HCT116 (cell line): ENCODE results near the gene ASAP3. TPM values are rescaled to one million over a fixed set of nuclear protein-coding genes. Genes with fewer than 3 reads are reported as not detected.

Experiments
- ATAC-seq: fragments of 200-7000 bp; cut with Tn5 transposase; 2 replicates; pipeline ENCODE4 v1.9.1; 2020; ENCODE audit warnings: mild to moderate bottlenecking, moderate library complexity
- BruUV-seq: library from RNA; stranded (reverse); fragments of 400-500 nt; replicated peaks from 2 replicates; lab custom pipeline; 2021; lab: Mats Ljungman, UMichigan
- CTCF ChIA-PET: fragments of 300-600 bp; sonication (Branson Sonifier 250); formaldehyde crosslinking; loops from one replicate; lab custom pipeline; 2021; ENCODE audit warnings: antibody characterized with exemption; lab: Charles Lee
- POLR2A ChIA-PET: fragments of 300-600, 350-600 bp; sonication (Branson Sonifier 250); formaldehyde crosslinking; loops from one replicate; lab custom pipeline; 2021; ENCODE audit warnings: antibody characterized with exemption; lab: Charles Lee
- RAD21 ChIA-PET, 2 experiments: fragments of 300-600 bp; sonication (Branson Sonifier 250); formaldehyde crosslinking; loops; one replicate each; lab custom pipeline; 2023; ENCODE audit warnings: low total read pairs in 2 of 2; ENCODE audit not compliant: uncharacterized antibody in 2 of 2, unreplicated experiment in 2 of 2, low non-redundant PET in 1 of 2; lab: Charles Lee
- DNase-seq: peaks from one replicate; pipeline ENCODE4 v3.0.0-alpha.2; 2010; ENCODE audit warnings: low read depth, low spot score
- H2AFZ ChIP-seq: fragments of 200-600 bp; shearing (Covaris generic), sonication (generic); 2 replicates; pipeline ENCODE4 v1.6.1; 2017; ENCODE audit warnings: low read depth, mixed run types, mixed read lengths, antibody characterized with exemption, low read length; ENCODE audit not compliant: poor library complexity, severe bottlenecking
- H3K27ac ChIP-seq: 2 replicates; pipeline ENCODE4 v1.5.1; 2012; ENCODE audit warnings: low read depth, low read length
- H3K27me3 ChIP-seq: fragments of 200-600 bp; sonication (generic); 2 replicates; pipeline ENCODE4 v1.6.1; 2016; ENCODE audit warnings: mixed run types, low read length, mixed read lengths; ENCODE audit not compliant: insufficient read depth
- H3K36me3 ChIP-seq, 2 experiments: fragments of 200-500 bp in 1 of 2; fragments of 200-600 bp in 1 of 2; sonication (Bioruptor generic) in 1 of 2; sonication (generic) in 1 of 2; 2 replicates each; pipeline versions ENCODE4 v1.5.1 to v1.6.1; 2014 to 2016; ENCODE audit warnings: low read length in 2 of 2, inconsistent platforms in 1 of 2, mixed read lengths in 1 of 2, mixed run types in 1 of 2; ENCODE audit not compliant: insufficient read depth in 2 of 2, control insufficient read depth in 1 of 2
- H3K4me1 ChIP-seq, 2 experiments: fragments of 200-600 bp in 1 of 2; sonication (generic) in 1 of 2; 2 replicates each; pipeline versions ENCODE4 v1.5.1 to v1.6.1; 2012 to 2017; ENCODE audit warnings: low read length in 2 of 2, inconsistent platforms in 1 of 2, mild to moderate bottlenecking in 1 of 2, mixed read lengths in 1 of 2, mixed run types in 1 of 2, moderate library complexity in 1 of 2; ENCODE audit not compliant: insufficient read depth in 2 of 2, control insufficient read depth in 1 of 2
- H3K4me2 ChIP-seq: fragments of 200-600 bp; sonication (generic); 2 replicates; pipeline ENCODE4 v1.6.1; 2017; ENCODE audit warnings: mixed run types, low read length, mixed read lengths
- H3K4me3 ChIP-seq, 2 experiments: fragments of 200-600 bp in 1 of 2; sonication (generic) in 1 of 2; replicated peaks in 1 of 2; 2 replicates each; pipeline ENCODE4 v1.5.1; 2011 to 2016; ENCODE audit warnings: low read length in 2 of 2, control low read depth in 1 of 2, low read depth in 1 of 2, mild to moderate bottlenecking in 1 of 2, mixed read lengths in 1 of 2, mixed run types in 1 of 2
- H3K79me2 ChIP-seq: fragments of 200-600 bp; sonication (generic); 2 replicates; pipeline ENCODE4 v1.6.1; 2017; ENCODE audit warnings: mild to moderate bottlenecking, mixed run types, low read length, moderate library complexity, mixed read lengths; ENCODE audit not compliant: insufficient read depth
- H3K9ac ChIP-seq: fragments of 200-600 bp; sonication (generic); 2 replicates; pipeline ENCODE4 v1.6.1; 2016; ENCODE audit warnings: low read length, mixed read lengths
- H3K9me2 ChIP-seq: fragments of 200-600 bp; sonication (generic), shearing (Covaris generic); 2 replicates; pipeline ENCODE4 v1.6.1; 2017; ENCODE audit warnings: mixed run types, mild to moderate bottlenecking, moderate library complexity; ENCODE audit not compliant: insufficient read depth
- H3K9me3 ChIP-seq, 2 experiments: fragments of 200-500 bp in 1 of 2; fragments of 200-600 bp in 1 of 2; sonication (Bioruptor generic) in 1 of 2; sonication (generic) in 1 of 2; 2 replicates each; pipeline ENCODE4 v1.6.1; 2014 to 2017; ENCODE audit warnings: low read length in 2 of 2, mixed read lengths in 2 of 2, inconsistent platforms in 1 of 2, low read depth in 1 of 2, mild to moderate bottlenecking in 1 of 2, mixed run types in 1 of 2, moderate library complexity in 1 of 2; ENCODE audit not compliant: control insufficient read depth in 1 of 2, insufficient read depth in 1 of 2
- H4K20me1 ChIP-seq: fragments of 200-600 bp; sonication (generic), shearing (Covaris generic); 2 replicates; pipeline ENCODE4 v1.6.1; 2017; ENCODE audit warnings: mixed run types, mild to moderate bottlenecking, moderate library complexity; ENCODE audit not compliant: insufficient read depth
- CBX3 ChIP-seq: IDR thresholded peaks from 2 replicates; pipeline ENCODE4 v1.6.1; 2012; ENCODE audit warnings: low read depth
- CEBPB ChIP-seq: IDR thresholded peaks from 2 replicates; pipeline ENCODE4 v1.6.1; 2012; ENCODE audit warnings: low read depth
- CTCF ChIP-seq, 3 experiments: fragments of 200-600 bp in 1 of 3; sonication (generic) in 1 of 3; IDR thresholded peaks in 2 of 3; conservative IDR thresholded peaks in 1 of 3; 2 replicates each; pipeline ENCODE4 v1.5.1; 2012 to 2017; ENCODE audit warnings: low read depth in 2 of 3, low read length in 2 of 3, antibody characterized with exemption in 1 of 3, borderline replicate concordance in 1 of 3, control low read depth in 1 of 3, mild to moderate bottlenecking in 1 of 3, mixed read lengths in 1 of 3, mixed run types in 1 of 3, moderate library complexity in 1 of 3; ENCODE audit not compliant: insufficient read depth in 1 of 3
- EGR1 ChIP-seq: IDR thresholded peaks from 2 replicates; pipeline ENCODE4 v1.6.1; 2012; ENCODE audit warnings: low read depth
- EZH2phosphoT487 ChIP-seq: fragments of 200-600 bp; IDR thresholded peaks from 2 replicates; pipeline ENCODE4 v1.6.1; 2018; ENCODE audit warnings: antibody characterized with exemption, borderline replicate concordance
- POLR2AphosphoS5 ChIP-seq: IDR thresholded peaks from 2 replicates; pipeline ENCODE4 v1.6.1; 2011; ENCODE audit warnings: mild to moderate bottlenecking, low read depth, low read length, moderate library complexity
- REST ChIP-seq: IDR thresholded peaks from 2 replicates; pipeline ENCODE4 v1.6.1; 2012; ENCODE audit warnings: low read depth
- SP1 ChIP-seq: IDR thresholded peaks from 2 replicates; pipeline ENCODE4 v1.6.1; 2012; ENCODE audit warnings: low read depth
- YY1 ChIP-seq: IDR thresholded peaks from 2 replicates; pipeline ENCODE4 v1.6.1; 2011; ENCODE audit warnings: low read length, low read depth, moderate library complexity, mild to moderate bottlenecking; ENCODE audit not compliant: insufficient replicate concordance; ENCODE audit errors: extremely low read depth
- ZBTB33 ChIP-seq: IDR thresholded peaks from 2 replicates; pipeline ENCODE4 v1.6.1; 2011; ENCODE audit warnings: mild to moderate bottlenecking, low read length, moderate library complexity; ENCODE audit not compliant: insufficient replicate concordance; ENCODE audit errors: extremely low read depth
- ZFX ChIP-seq: fragments of 450-650 bp; IDR thresholded peaks from 2 replicates; pipeline ENCODE4 v1.6.1; 2017
- intact Hi-C: fragments of 100-400 bp; cut with micrococcal nuclease; formaldehyde crosslinking; loops from 2 replicates; pipeline ENCODE4 v1.10.0; 2022
- total RNA-seq: library from RNA; stranded (reverse); gene quantifications from one replicate; pipeline ENCODE4 v1.2.1, GENCODE V29; 2021; ENCODE audit not compliant: unreplicated experiment

ASAP3 gene
- total RNA-seq, 1 experiment from 2014 or later: 19.7 TPM

GRCh38 chr1:23392125-23392855 lies 91.7 kb downstream of the ASAP3 start:
- TF ChIP-seq CBX3 (no peak), YY1 (no peak), EZH2phosphoT487 (no peak), POLR2AphosphoS5 (no peak), ZBTB33 (no peak), SP1 (no peak), ZFX (no peak), EGR1 (no peak), CTCF (IDR thresholded peaks at IDR 0.05 in 2 of 3, conservative IDR thresholded peaks at IDR 0.05 in 1 of 3; ENCODE audit: borderline replicate concordance in 1 of 3, insufficient read depth in 1 of 3, low read depth in 2 of 3, low read length in 2 of 3) (no peak), CEBPB (no peak), REST (no peak)
- H3K9me2 ChIP-seq: no peaks in the 10 kb centered on the region
- no peaks in the 10 kb centered on the region for H3K36me3 ChIP-seq
- no peak overlapping the region for H3K27ac ChIP-seq
- H3K4me3 ChIP-seq: no peak overlapping the region
- ATAC-seq (no peak), DNase-seq (no peak)
- no peak overlapping the region for H3K4me2 ChIP-seq
- H3K4me1 ChIP-seq: peaks cover 0 to 14% of the 10 kb centered on the region in 2 experiments; a peak in 2 of 4 replicates
- intact Hi-C loops: no loop called here
- BruUV-seq: no TSS peak
- no peak overlapping the region for H2AFZ ChIP-seq
- CTCF ChIA-PET: interaction anchor here (3.2 kb wide), 1 partner anchor 11 kb away, joined by 15 read pairs; no protein-coding TSS in a partner anchor
- POLR2A ChIA-PET: no interaction called here
- RAD21 ChIA-PET: no interaction called here
- no peaks in the 10 kb centered on the region for H3K79me2 ChIP-seq
- no peak overlapping the region for H3K9ac ChIP-seq
- no peaks in the 10 kb centered on the region for H3K27me3 ChIP-seq
- H4K20me1 ChIP-seq: no peaks in the 10 kb centered on the region
- H3K9me3 ChIP-seq: no peaks in the 10 kb centered on the region
